Measurements from ENCODE around the gene VWA5A.
A peak's percentile ranks its signal among the peaks of the same experiment; 100 is the strongest.

The VWA5A gene

GRCh38 chr11:124114942-124115781, at the start of gene VWA5A:
Gene VWA5A, plus strand, starts transcription at chr11:124115450. Its CDS starts 2,062 bp downstream, at chr11:124117512.
- peak; percentile 49 for DNase-seq

GRCh38 chr11:124068601-124069110, 46.6 kb upstream of the VWA5A start:
- no peak for DNase-seq

- peak; percentile 24 for DNase-seq
Measured at GRCh38 chr11:124069429-124070401, 45.5 kb upstream of the VWA5A start.

GRCh38 chr11:124070915-124071622, 44.2 kb upstream of the VWA5A start:
- peak; percentile 23 for DNase-seq

- DNase-seq: no peak
Measured at GRCh38 chr11:124071623-124071948, 43.7 kb upstream of the VWA5A start.

- DNase-seq: no peak
Measured at GRCh38 chr11:124072147-124072546, 43.1 kb upstream of the VWA5A start.

- DNase-seq: no peak
Measured at GRCh38 chr11:124074554-124074953, 40.7 kb upstream of the VWA5A start.

GRCh38 chr11:124075492-124075840, 39.8 kb upstream of the VWA5A start:
- no peak for DNase-seq

GRCh38 chr11:124075841-124076651, 39.2 kb upstream of the VWA5A start:
- no peak for DNase-seq

GRCh38 chr11:124077266-124077665, 38.0 kb upstream of the VWA5A start:
- no peak for DNase-seq

GRCh38 chr11:124078591-124078990, 36.7 kb upstream of the VWA5A start:
- DNase-seq: no peak

- DNase-seq: no peak
Measured at GRCh38 chr11:124079631-124080326, 35.5 kb upstream of the VWA5A start.

- DNase-seq: no peak
Measured at GRCh38 chr11:124080327-124081001, 34.8 kb upstream of the VWA5A start.

- DNase-seq: no peak
Measured at GRCh38 chr11:124081483-124081882, 33.8 kb upstream of the VWA5A start.

- no peak for DNase-seq
Measured at GRCh38 chr11:124082371-124082770, 32.9 kb upstream of the VWA5A start.

GRCh38 chr11:124085583-124085982, 29.7 kb upstream of the VWA5A start:
- no peak for DNase-seq

- no peak for DNase-seq
Measured at GRCh38 chr11:124085997-124086846, 29.0 kb upstream of the VWA5A start.

GRCh38 chr11:124090996-124091395, 24.3 kb upstream of the VWA5A start:
- DNase-seq: no peak

- no peak for DNase-seq
Measured at GRCh38 chr11:124093330-124093729, 21.9 kb upstream of the VWA5A start.

GRCh38 chr11:124094731-124095130, 20.5 kb upstream of the VWA5A start:
- DNase-seq: no peak
